ENCODE measurements around the gene ATP6V0A1. TPM values are rescaled to one million over a fixed set of nuclear protein-coding genes. Genes with fewer than 3 reads are reported as not detected.

The ATP6V0A1 gene
- total and polyA plus RNA-seq, 8 donors = 13.1 to 435 (median 80.2) TPM

DNA sequence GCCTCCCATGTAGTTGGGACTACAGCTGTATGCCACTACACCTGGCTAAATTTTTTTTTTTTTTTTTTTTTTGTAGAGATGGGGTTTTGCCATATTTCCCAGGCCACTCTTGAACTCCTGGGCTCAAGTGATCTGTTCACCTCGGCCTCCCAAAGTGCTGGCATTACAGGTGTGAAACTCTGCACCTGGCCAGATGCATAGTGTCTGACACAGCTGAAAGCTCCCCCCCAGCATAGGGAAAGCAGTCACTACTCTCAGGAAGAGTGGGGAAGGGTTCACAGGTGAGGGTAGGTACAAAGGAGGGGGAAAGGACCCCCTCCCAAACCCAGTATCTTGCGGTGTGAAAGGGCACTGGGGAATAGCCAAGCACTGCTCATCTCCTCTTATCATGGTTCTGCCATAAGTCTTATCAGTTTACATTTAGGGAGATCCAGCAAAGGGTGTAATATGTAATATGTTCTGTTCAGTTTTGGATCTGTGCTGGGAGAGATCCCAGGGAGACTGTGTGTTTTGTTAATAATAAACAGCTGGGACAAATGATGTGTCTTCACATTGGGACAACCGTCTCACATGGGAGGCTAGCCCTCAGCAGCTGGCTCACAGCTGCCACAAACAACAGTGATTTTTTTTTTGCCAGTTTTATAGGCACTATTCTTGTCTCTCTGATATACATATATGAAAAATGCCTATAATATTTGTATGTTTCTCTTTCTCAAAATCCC, 28.8 kb upstream of the ATP6V0A1 start:
- no peaks in the 10 kb centered on the region for H3K27me3 ChIP-seq
- no peak for DNase-seq
- TF ChIP-seq POLR2A (IDR thresholded peaks at IDR 0.05) (no peak), EP300 (IDR thresholded peaks at IDR 0.05) (no peak), POLR2AphosphoS5 (IDR thresholded peaks at IDR 0.05) (no peak)
- TF ChIP-seq, protein P1, sequence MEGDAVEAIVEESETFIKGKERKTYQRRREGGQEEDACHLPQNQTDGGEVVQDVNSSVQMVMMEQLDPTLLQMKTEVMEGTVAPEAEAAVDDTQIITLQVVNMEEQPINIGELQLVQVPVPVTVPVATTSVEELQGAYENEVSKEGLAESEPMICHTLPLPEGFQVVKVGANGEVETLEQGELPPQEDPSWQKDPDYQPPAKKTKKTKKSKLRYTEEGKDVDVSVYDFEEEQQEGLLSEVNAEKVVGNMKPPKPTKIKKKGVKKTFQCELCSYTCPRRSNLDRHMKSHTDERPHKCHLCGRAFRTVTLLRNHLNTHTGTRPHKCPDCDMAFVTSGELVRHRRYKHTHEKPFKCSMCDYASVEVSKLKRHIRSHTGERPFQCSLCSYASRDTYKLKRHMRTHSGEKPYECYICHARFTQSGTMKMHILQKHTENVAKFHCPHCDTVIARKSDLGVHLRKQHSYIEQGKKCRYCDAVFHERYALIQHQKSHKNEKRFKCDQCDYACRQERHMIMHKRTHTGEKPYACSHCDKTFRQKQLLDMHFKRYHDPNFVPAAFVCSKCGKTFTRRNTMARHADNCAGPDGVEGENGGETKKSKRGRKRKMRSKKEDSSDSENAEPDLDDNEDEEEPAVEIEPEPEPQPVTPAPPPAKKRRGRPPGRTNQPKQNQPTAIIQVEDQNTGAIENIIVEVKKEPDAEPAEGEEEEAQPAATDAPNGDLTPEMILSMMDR (IDR thresholded peaks at IDR 0.05) = no peak
- no peak overlapping the region for H3K4me3 ChIP-seq
- no peaks in the 10 kb centered on the region for H3K36me3 ChIP-seq
- no peak overlapping the region for H3K27ac ChIP-seq
- intact Hi-C loops (cut with DNase I; ENCODE audit: low total_unique reads) = loop anchor here (5.0 kb wide), 1 partner anchor 97 kb away; no protein-coding TSS in a partner anchor
- no peaks in the 10 kb centered on the region for H3K9me3 ChIP-seq
- H3K4me1 ChIP-seq = peaks cover 0 to 19% (median 8%) of the 10 kb centered on the region in 4 donors
- whole genome bisulfite sequencing, 5 donors = 57 to 74% (median 66%) methylated on average over 3 of the region's 3 CpGs

- Histone ChIP-seq H3K9me3 (no peaks in the 10 kb centered on the region), H3K4me1 (peaks cover 0 to 23% (median 9%) of the 10 kb centered on the region in 4 donors), H3K27me3 (no peaks in the 10 kb centered on the region), H3K27ac (no peak overlapping the region), H3K4me3 (no peak overlapping the region), H3K36me3 (no peaks in the 10 kb centered on the region)
- 39 to 49% (median 40%) methylated on average over 3 of the region's 3 CpGs for WGBS, 5 donors
- intact Hi-C loops (cut with DNase I; ENCODE audit: low total_unique reads) = no loop called here
- TF ChIP-seq POLR2AphosphoS5 (IDR thresholded peaks at IDR 0.05) = no peak
- no peak for TF ChIP-seq POLR2A (IDR thresholded peaks at IDR 0.05)
- TF ChIP-seq EP300 (IDR thresholded peaks at IDR 0.05) = no peak
- TF ChIP-seq, protein P1 (IDR thresholded peaks at IDR 0.05) = no peak
- no peak for DNase-seq
Measured at GRCh38 chr17:42431758-42432161, 26.9 kb upstream of the ATP6V0A1 start.

GRCh38 chr17:42436391-42436790, 22.3 kb upstream of the ATP6V0A1 start:
- peak overlapping the region; percentile 13 to 84 (median 69) for H3K27ac ChIP-seq
- intact Hi-C loops (cut with DNase I; ENCODE audit: low total_unique reads) = no loop called here
- peak in 1 of 2 donors; percentile 77 for DNase-seq
- TF ChIP-seq POLR2A (IDR thresholded peaks at IDR 0.05) = no peak
- TF ChIP-seq POLR2AphosphoS5 (IDR thresholded peaks at IDR 0.05) = peak in 2 of 3 donors; percentile 67 to 72
- H3K36me3 ChIP-seq = no peaks in the 10 kb centered on the region
- no peak overlapping the region for H3K4me3 ChIP-seq
- whole genome bisulfite sequencing, 5 donors = 54 to 69% (median 58%) methylated on average over 6 of the region's 6 CpGs
- H3K9me3 ChIP-seq = no peaks in the 10 kb centered on the region
- no peaks in the 10 kb centered on the region for H3K27me3 ChIP-seq
- H3K4me1 ChIP-seq = peaks cover 0 to 8% (median 2%) of the 10 kb centered on the region in 4 donors

- 82 to 87% (median 85%) methylated on average over 9 of the region's 9 CpGs for WGBS, 5 donors
- intact Hi-C loops (cut with DNase I; ENCODE audit: low total_unique reads) = no loop called here
- DNase-seq = peak in 1 of 2 donors; percentile 46
- Histone ChIP-seq H3K9me3 (no peaks in the 10 kb centered on the region), H3K36me3 (no peaks in the 10 kb centered on the region), H3K4me1 (peaks cover 0 to 5% (median 2%) of the 10 kb centered on the region in 4 donors), H3K27ac (no peak overlapping the region), H3K4me3 (no peak overlapping the region), H3K27me3 (no peaks in the 10 kb centered on the region)
- no peak for TF ChIP-seq POLR2AphosphoS5 (IDR thresholded peaks at IDR 0.05)
- TF ChIP-seq, protein P1 (IDR thresholded peaks at IDR 0.05) = peak in 1 of 7 experiments; percentile 33
Measured at GRCh38 chr17:42438600-42439567, 19.8 kb upstream of the ATP6V0A1 start.
